ENCODE results near the gene PMFBP1.

The PMFBP1 gene

GRCh38 chr16:72129976-72130656, 41.8 kb downstream of the PMFBP1 start:
- no peak overlapping the region for H3K9ac ChIP-seq (ENCODE audit: low read length)
- H2BK120ac ChIP-seq (ENCODE audit: low read depth, low read length): no peak overlapping the region
- no peak overlapping the region for H3K23ac ChIP-seq (ENCODE audit: low read length in 2 of 2)
- no peaks in the 10 kb centered on the region for H3K9me3 ChIP-seq (ENCODE audit: control insufficient read depth, low read length)
- no peak overlapping the region for H3K14ac ChIP-seq (ENCODE audit: low read length in 2 of 2)
- no peak overlapping the region for H2BK5ac ChIP-seq (ENCODE audit: low read depth, low read length, poor library complexity, severe bottlenecking)
- WGBS: 74% methylated on average over 7 of the region's 7 CpGs
- H3K36me3 ChIP-seq (ENCODE audit: control insufficient read depth in 1 of 2, insufficient read depth in 2 of 2, low read depth in 1 of 2, low read length in 2 of 2): no peaks in the 10 kb centered on the region
- no peaks in the 10 kb centered on the region for H3K4me1 ChIP-seq (ENCODE audit: control insufficient read depth, insufficient read depth, low read depth, low read length)
- peaks cover 6 to 9% of the 10 kb centered on the region in 2 experiments for H3K27me3 ChIP-seq (ENCODE audit: control insufficient read depth in 1 of 2, insufficient read depth in 1 of 2, low read length in 2 of 2)
- H2AFZ ChIP-seq (ENCODE audit: low read depth, low read length): no peak overlapping the region
- H2AK5ac ChIP-seq (ENCODE audit: low read length, severe bottlenecking): no peak overlapping the region
- H4K91ac ChIP-seq (ENCODE audit: low read length): no peak overlapping the region
- H3K4me2 ChIP-seq (ENCODE audit: low read length, poor library complexity, severe bottlenecking): no peak overlapping the region
- no peak overlapping the region for H3K4me3 ChIP-seq (ENCODE audit: insufficient read depth in 1 of 2, low read depth in 1 of 2, low read length in 2 of 2)
- no peak overlapping the region for H2BK12ac ChIP-seq (ENCODE audit: low read length in 2 of 2)
- H3K27ac ChIP-seq (ENCODE audit: low read length, poor library complexity, severe bottlenecking): no peak overlapping the region
- no peak overlapping the region for H2BK15ac ChIP-seq (ENCODE audit: low read depth, poor library complexity, severe bottlenecking)
- no peaks in the 10 kb centered on the region for H3K79me1 ChIP-seq (replicated peaks; ENCODE audit: low read length, poor library complexity, severe bottlenecking)
- DNase-seq: no peak
- H4K8ac ChIP-seq (ENCODE audit: low read length): no peak overlapping the region
- no peak overlapping the region for H3K4ac ChIP-seq (ENCODE audit: low read depth in 1 of 2, low read length in 2 of 2)
- H3K18ac ChIP-seq (ENCODE audit: low read depth in 1 of 2, low read length in 2 of 2): no peak overlapping the region

GRCh38 chr16:72128701-72129100, 43.3 kb downstream of the PMFBP1 start:
- peaks cover 2% of the 10 kb centered on the region for H3K4me1 ChIP-seq (ENCODE audit: control insufficient read depth, insufficient read depth, low read depth, low read length)
- no peak overlapping the region for H3K18ac ChIP-seq (ENCODE audit: low read depth in 1 of 2, low read length in 2 of 2)
- no peak overlapping the region for H3K4me3 ChIP-seq (ENCODE audit: insufficient read depth in 1 of 2, low read depth in 1 of 2, low read length in 2 of 2)
- no peak overlapping the region for H3K14ac ChIP-seq (ENCODE audit: low read length in 2 of 2)
- no peaks in the 10 kb centered on the region for H3K79me1 ChIP-seq (replicated peaks; ENCODE audit: low read length, poor library complexity, severe bottlenecking)
- no peak overlapping the region for H3K4me2 ChIP-seq (ENCODE audit: low read length, poor library complexity, severe bottlenecking)
- no peak overlapping the region for H4K8ac ChIP-seq (ENCODE audit: low read length)
- WGBS: 61% methylated on average over 9 of the region's 9 CpGs
- H2BK15ac ChIP-seq (ENCODE audit: low read depth, poor library complexity, severe bottlenecking): no peak overlapping the region
- no peak overlapping the region for H3K4ac ChIP-seq (ENCODE audit: low read depth in 1 of 2, low read length in 2 of 2)
- H3K9ac ChIP-seq (ENCODE audit: low read length): no peak overlapping the region
- H3K36me3 ChIP-seq (ENCODE audit: control insufficient read depth in 1 of 2, insufficient read depth in 2 of 2, low read depth in 1 of 2, low read length in 2 of 2): no peaks in the 10 kb centered on the region
- peaks cover 5 to 6% of the 10 kb centered on the region in 2 experiments for H3K27me3 ChIP-seq (ENCODE audit: control insufficient read depth in 1 of 2, insufficient read depth in 1 of 2, low read length in 2 of 2)
- H3K9me3 ChIP-seq (ENCODE audit: control insufficient read depth, low read length): no peaks in the 10 kb centered on the region
- no peak overlapping the region for H4K91ac ChIP-seq (ENCODE audit: low read length)
- no peak for DNase-seq
- H2BK5ac ChIP-seq (ENCODE audit: low read depth, low read length, poor library complexity, severe bottlenecking): no peak overlapping the region
- no peak overlapping the region for H2BK12ac ChIP-seq (ENCODE audit: low read length in 2 of 2)
- H3K27ac ChIP-seq (ENCODE audit: low read length, poor library complexity, severe bottlenecking): no peak overlapping the region
- no peak overlapping the region for H2AFZ ChIP-seq (ENCODE audit: low read depth, low read length)
- no peak overlapping the region for H2BK120ac ChIP-seq (ENCODE audit: low read depth, low read length)
- H2AK5ac ChIP-seq (ENCODE audit: low read length, severe bottlenecking): no peak overlapping the region
- H3K23ac ChIP-seq (ENCODE audit: low read length in 2 of 2): no peak overlapping the region

- 55% methylated on average over 2 of the region's 2 CpGs for WGBS
- H3K18ac ChIP-seq (ENCODE audit: low read depth in 1 of 2, low read length in 2 of 2): no peak overlapping the region
- H3K4me3 ChIP-seq (ENCODE audit: insufficient read depth in 1 of 2, low read depth in 1 of 2, low read length in 2 of 2): no peak overlapping the region
Measured at GRCh38 chr16:72126429-72126765, 45.6 kb downstream of the PMFBP1 start.

GRCh38 chr16:72125635-72126428, 46.1 kb downstream of the PMFBP1 start:
- Histone ChIP-seq H3K9ac (ENCODE audit: low read length) (no peak overlapping the region), H3K23ac (ENCODE audit: low read length in 2 of 2) (no peak overlapping the region), H3K79me1 (replicated peaks; ENCODE audit: low read length, poor library complexity, severe bottlenecking) (no peaks in the 10 kb centered on the region), H3K14ac (ENCODE audit: low read length in 2 of 2) (no peak overlapping the region), H4K91ac (ENCODE audit: low read length) (no peak overlapping the region), H2AFZ (ENCODE audit: low read depth, low read length) (no peak overlapping the region), H2BK120ac (ENCODE audit: low read depth, low read length) (no peak overlapping the region), H3K36me3 (ENCODE audit: control insufficient read depth in 1 of 2, insufficient read depth in 2 of 2, low read depth in 1 of 2, low read length in 2 of 2) (no peaks in the 10 kb centered on the region), H2AK5ac (ENCODE audit: low read length, severe bottlenecking) (no peak overlapping the region), H2BK12ac (ENCODE audit: low read length in 2 of 2) (no peak overlapping the region), H4K8ac (ENCODE audit: low read length) (no peak overlapping the region), H3K4ac (ENCODE audit: low read depth in 1 of 2, low read length in 2 of 2) (no peak overlapping the region), H2BK5ac (ENCODE audit: low read depth, low read length, poor library complexity, severe bottlenecking) (no peak overlapping the region), H3K18ac (ENCODE audit: low read depth in 1 of 2, low read length in 2 of 2) (no peak overlapping the region), H3K4me3 (ENCODE audit: insufficient read depth in 1 of 2, low read depth in 1 of 2, low read length in 2 of 2) (no peak overlapping the region), H3K9me3 (ENCODE audit: control insufficient read depth, low read length) (no peaks in the 10 kb centered on the region), H3K27me3 (ENCODE audit: control insufficient read depth in 1 of 2, insufficient read depth in 1 of 2, low read length in 2 of 2) (peaks cover 3% of the 10 kb centered on the region in 2 experiments), H3K27ac (ENCODE audit: low read length, poor library complexity, severe bottlenecking) (no peak overlapping the region), H2BK15ac (ENCODE audit: low read depth, poor library complexity, severe bottlenecking) (no peak overlapping the region), H3K4me2 (ENCODE audit: low read length, poor library complexity, severe bottlenecking) (no peak overlapping the region), H3K4me1 (ENCODE audit: control insufficient read depth, insufficient read depth, low read depth, low read length) (peaks cover 2% of the 10 kb centered on the region)
- no peak for DNase-seq
- WGBS: 84% methylated on average over 9 of the region's 9 CpGs

More at GRCh38 chr16:72126429-72126765, 45.6 kb downstream of the PMFBP1 start:
- Histone ChIP-seq H3K4ac (ENCODE audit: low read depth in 1 of 2, low read length in 2 of 2) (no peak overlapping the region), H2BK15ac (ENCODE audit: low read depth, poor library complexity, severe bottlenecking) (no peak overlapping the region), H3K14ac (ENCODE audit: low read length in 2 of 2) (no peak overlapping the region), H2AK5ac (ENCODE audit: low read length, severe bottlenecking) (no peak overlapping the region), H3K36me3 (ENCODE audit: control insufficient read depth in 1 of 2, insufficient read depth in 2 of 2, low read depth in 1 of 2, low read length in 2 of 2) (no peaks in the 10 kb centered on the region), H3K79me1 (replicated peaks; ENCODE audit: low read length, poor library complexity, severe bottlenecking) (no peaks in the 10 kb centered on the region), H2BK5ac (ENCODE audit: low read depth, low read length, poor library complexity, severe bottlenecking) (no peak overlapping the region), H3K9me3 (ENCODE audit: control insufficient read depth, low read length) (no peaks in the 10 kb centered on the region), H3K27ac (ENCODE audit: low read length, poor library complexity, severe bottlenecking) (no peak overlapping the region), H3K23ac (ENCODE audit: low read length in 2 of 2) (no peak overlapping the region), H3K4me2 (ENCODE audit: low read length, poor library complexity, severe bottlenecking) (no peak overlapping the region), H3K27me3 (ENCODE audit: control insufficient read depth in 1 of 2, insufficient read depth in 1 of 2, low read length in 2 of 2) (peaks cover 3 to 5% of the 10 kb centered on the region in 2 experiments), H2BK120ac (ENCODE audit: low read depth, low read length) (no peak overlapping the region), H2BK12ac (ENCODE audit: low read length in 2 of 2) (no peak overlapping the region), H4K91ac (ENCODE audit: low read length) (no peak overlapping the region), H2AFZ (ENCODE audit: low read depth, low read length) (no peak overlapping the region), H4K8ac (ENCODE audit: low read length) (no peak overlapping the region), H3K9ac (ENCODE audit: low read length) (no peak overlapping the region), H3K4me1 (ENCODE audit: control insufficient read depth, insufficient read depth, low read depth, low read length) (peaks cover 2% of the 10 kb centered on the region)
- no peak for DNase-seq

Measured in mesenchymal stem cell (in vitro differentiated cells and primary cell).